ENCODE results near the gene TTN.

Gene TTN

DNA sequence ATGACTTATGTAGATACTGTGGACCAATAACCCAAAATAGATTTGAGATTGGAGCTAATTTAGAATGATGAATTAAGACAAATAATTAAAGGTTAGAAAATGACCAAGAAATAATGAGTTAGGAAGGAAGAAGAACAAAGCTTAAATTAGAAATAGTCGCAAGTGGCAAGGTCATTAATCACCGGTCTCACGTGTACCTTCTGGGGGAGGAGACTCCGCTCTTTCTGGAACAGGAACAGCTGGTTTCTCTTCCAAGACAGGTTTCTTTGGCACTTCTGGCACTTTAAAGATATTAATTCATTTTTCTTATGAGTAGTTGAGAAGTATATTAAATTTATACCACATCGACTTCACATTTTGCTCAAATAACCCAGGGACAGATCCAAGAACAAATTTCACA lies 156.7 kb downstream of the TTN start:
- TF ChIP-seq, protein P1, sequence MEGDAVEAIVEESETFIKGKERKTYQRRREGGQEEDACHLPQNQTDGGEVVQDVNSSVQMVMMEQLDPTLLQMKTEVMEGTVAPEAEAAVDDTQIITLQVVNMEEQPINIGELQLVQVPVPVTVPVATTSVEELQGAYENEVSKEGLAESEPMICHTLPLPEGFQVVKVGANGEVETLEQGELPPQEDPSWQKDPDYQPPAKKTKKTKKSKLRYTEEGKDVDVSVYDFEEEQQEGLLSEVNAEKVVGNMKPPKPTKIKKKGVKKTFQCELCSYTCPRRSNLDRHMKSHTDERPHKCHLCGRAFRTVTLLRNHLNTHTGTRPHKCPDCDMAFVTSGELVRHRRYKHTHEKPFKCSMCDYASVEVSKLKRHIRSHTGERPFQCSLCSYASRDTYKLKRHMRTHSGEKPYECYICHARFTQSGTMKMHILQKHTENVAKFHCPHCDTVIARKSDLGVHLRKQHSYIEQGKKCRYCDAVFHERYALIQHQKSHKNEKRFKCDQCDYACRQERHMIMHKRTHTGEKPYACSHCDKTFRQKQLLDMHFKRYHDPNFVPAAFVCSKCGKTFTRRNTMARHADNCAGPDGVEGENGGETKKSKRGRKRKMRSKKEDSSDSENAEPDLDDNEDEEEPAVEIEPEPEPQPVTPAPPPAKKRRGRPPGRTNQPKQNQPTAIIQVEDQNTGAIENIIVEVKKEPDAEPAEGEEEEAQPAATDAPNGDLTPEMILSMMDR (IDR thresholded peaks at IDR 0.05; ENCODE audit: insufficient read depth, low read length, poor library complexity, severe bottlenecking): no peak
- no peak for DNase-seq (ENCODE audit: extremely low read depth, insufficient read length)
- H3K4me3 ChIP-seq (replicated peaks; ENCODE audit: low read depth, low read length): no peak overlapping the region
- no peaks in the 10 kb centered on the region for H3K27me3 ChIP-seq (replicated peaks; ENCODE audit: control insufficient read depth, insufficient read depth, low read length)
- no peaks in the 10 kb centered on the region for H3K36me3 ChIP-seq (ENCODE audit: control insufficient read depth, insufficient read depth, low read length)

DNA sequence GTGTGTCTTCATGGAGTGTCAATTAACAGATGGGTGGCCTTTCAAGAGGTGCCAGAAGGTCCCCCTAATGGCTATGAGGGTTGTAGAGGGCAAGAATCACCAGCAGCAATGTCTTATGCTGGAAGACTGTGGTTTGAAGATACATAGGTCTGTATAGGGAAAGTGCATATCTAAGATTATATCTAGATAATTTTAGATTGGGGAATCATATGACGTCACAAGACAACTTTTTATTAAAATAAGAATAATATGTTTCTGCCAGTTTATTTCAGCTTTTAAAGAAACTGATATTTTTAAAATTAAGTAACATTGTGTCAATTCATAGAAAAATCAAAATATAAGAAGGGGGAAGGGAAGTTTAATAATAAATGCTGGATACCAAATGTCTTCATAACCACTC lies 162.3 kb downstream of the TTN start:
- DNase-seq (ENCODE audit: extremely low read depth, insufficient read length): no peak
- H3K27me3 ChIP-seq (replicated peaks; ENCODE audit: control insufficient read depth, insufficient read depth, low read length): no peaks in the 10 kb centered on the region
- TF ChIP-seq, protein P1 (IDR thresholded peaks at IDR 0.05; ENCODE audit: insufficient read depth, low read length, poor library complexity, severe bottlenecking): no peak
- H3K36me3 ChIP-seq (ENCODE audit: control insufficient read depth, insufficient read depth, low read length): no peaks in the 10 kb centered on the region
- H3K4me3 ChIP-seq (replicated peaks; ENCODE audit: low read depth, low read length): no peak overlapping the region

DNA sequence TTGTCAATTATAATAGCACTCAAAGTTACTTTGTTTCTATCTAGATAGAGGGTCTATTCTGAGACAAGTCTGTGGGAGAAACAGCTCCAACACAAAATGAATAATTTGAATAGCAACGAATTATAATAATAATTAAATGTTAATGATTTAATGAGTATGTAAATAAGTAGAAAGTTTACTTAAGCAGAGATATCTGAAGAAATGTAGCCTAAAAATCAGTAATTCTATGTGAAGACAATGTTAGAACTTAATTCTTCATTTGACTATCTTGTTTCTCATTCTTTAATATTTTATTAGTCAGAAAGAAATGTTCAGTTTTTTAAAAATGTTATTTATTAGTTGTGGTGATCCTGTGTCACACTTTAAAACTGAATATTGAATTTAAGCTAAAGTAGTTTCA lies 165.7 kb downstream of the TTN start:
- Histone ChIP-seq H3K27me3 (replicated peaks; ENCODE audit: control insufficient read depth, insufficient read depth, low read length) (no peaks in the 10 kb centered on the region), H3K4me3 (replicated peaks; ENCODE audit: low read depth, low read length) (no peak overlapping the region), H3K36me3 (ENCODE audit: control insufficient read depth, insufficient read depth, low read length) (no peaks in the 10 kb centered on the region; the same call in 1 of the 2 replicates)
- TF ChIP-seq, protein P1 (IDR thresholded peaks at IDR 0.05; ENCODE audit: insufficient read depth, low read length, poor library complexity, severe bottlenecking): no peak
- DNase-seq (ENCODE audit: extremely low read depth, insufficient read length): no peak

DNA sequence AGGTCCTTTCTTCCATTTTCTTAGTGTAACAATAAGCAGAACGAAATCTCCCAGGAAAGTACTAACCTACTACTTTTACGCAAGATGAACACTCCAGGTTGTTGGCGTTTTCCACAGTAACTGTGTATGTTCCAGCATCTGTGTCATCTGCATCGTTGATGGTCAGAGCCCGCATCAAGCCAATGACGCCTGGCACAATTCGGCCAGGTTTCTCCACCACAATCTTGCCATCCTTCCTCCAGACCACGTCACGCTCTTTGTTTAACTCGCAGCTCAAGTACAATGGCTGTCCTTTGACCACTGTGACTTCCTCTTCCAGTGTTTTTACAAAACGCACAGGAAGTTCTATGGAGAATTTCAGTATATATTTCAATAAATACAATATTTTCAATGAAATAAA lies 171.3 kb downstream of the TTN start:
- no peaks in the 10 kb centered on the region for H3K27me3 ChIP-seq (replicated peaks; ENCODE audit: control insufficient read depth, insufficient read depth, low read length)
- no peak for DNase-seq (ENCODE audit: extremely low read depth, insufficient read length)
- H3K36me3 ChIP-seq (ENCODE audit: control insufficient read depth, insufficient read depth, low read length): no peaks in the 10 kb centered on the region; the same call in 1 of the 2 replicates
- no peak overlapping the region for H3K4me3 ChIP-seq (replicated peaks; ENCODE audit: low read depth, low read length)
- TF ChIP-seq, protein P1 (IDR thresholded peaks at IDR 0.05; ENCODE audit: insufficient read depth, low read length, poor library complexity, severe bottlenecking): no peak

DNA sequence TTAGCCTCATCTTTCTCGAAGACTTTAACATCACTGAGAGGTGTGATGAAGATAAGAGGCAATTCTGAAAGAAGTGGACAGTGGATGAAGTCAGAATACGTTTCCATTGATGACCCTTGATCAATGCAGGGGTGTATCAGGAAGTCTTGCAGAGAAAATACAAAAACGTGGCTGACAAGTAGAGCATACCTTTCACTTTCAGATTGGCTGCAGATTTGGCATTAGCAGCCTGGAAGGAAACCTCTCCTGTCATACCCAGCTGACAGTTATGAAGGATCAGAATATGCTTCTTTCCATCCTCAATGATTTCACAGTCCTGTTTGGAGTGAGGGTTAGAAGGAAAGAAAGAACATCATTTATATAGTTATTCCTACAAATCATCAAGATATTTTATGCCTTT lies 174.5 kb downstream of the TTN start:
- DNase-seq (ENCODE audit: extremely low read depth, insufficient read length): no peak
- TF ChIP-seq, protein P1 (IDR thresholded peaks at IDR 0.05; ENCODE audit: insufficient read depth, low read length, poor library complexity, severe bottlenecking): no peak
- no peak overlapping the region for H3K4me3 ChIP-seq (replicated peaks; ENCODE audit: low read depth, low read length)
- no peaks in the 10 kb centered on the region; the same call in 1 of the 2 replicates for H3K36me3 ChIP-seq (ENCODE audit: control insufficient read depth, insufficient read depth, low read length)
- H3K27me3 ChIP-seq (replicated peaks; ENCODE audit: control insufficient read depth, insufficient read depth, low read length): no peaks in the 10 kb centered on the region

DNA sequence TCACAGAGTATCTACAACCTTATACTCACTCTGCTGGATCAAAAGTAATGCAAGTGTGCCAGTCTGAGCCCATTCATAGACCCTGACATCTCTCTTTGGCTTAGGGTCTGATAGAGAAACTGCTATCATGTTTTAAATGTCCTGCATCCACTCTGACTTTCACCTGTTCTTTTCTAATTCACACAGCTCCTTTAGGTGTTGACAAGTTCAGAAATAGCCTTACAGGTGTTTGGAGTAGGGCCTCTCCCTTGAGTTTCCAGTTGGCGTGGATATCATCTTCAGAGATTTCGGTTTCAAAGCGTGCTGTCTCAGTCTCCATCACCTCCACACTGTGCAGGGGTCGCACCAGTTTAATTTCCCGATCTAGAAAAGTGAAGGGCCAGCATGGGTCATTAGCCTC lies 176.6 kb downstream of the TTN start:
- TF ChIP-seq, protein P1 (IDR thresholded peaks at IDR 0.05; ENCODE audit: insufficient read depth, low read length, poor library complexity, severe bottlenecking): no peak
- no peak overlapping the region for H3K4me3 ChIP-seq (replicated peaks; ENCODE audit: low read depth, low read length)
- H3K36me3 ChIP-seq (ENCODE audit: control insufficient read depth, insufficient read depth, low read length): no peaks in the 10 kb centered on the region
- no peak for DNase-seq (ENCODE audit: extremely low read depth, insufficient read length)
- no peaks in the 10 kb centered on the region for H3K27me3 ChIP-seq (replicated peaks; ENCODE audit: control insufficient read depth, insufficient read depth, low read length)
